ENCODE measurements around the gene TGM4.

Gene TGM4

DNA sequence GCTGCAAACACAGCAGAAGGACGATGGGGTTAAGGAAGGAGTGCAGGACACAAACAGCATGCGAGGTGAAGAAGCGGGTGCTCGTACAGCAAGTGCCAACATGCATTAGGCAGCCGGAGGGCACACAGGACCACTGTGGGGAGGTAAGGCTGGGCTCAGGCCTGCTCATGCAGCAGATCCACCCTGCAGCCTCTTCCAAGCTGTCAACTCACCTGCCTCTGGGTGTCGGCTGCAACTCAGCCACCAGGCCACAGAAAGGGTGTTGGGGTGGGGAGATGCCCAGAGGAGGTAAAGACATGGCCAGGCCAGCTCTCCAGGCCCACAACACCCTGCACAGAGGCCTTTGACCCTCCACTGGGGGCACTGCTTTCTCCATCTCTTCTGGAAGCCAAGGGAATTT, 44.2 kb downstream of the TGM4 start:
- TF ChIP-seq TAF1 (IDR thresholded peaks at IDR 0.05; ENCODE audit: borderline replicate concordance, low read depth, low read length), result no peak
- no peak for TF ChIP-seq POLR2AphosphoS5 (IDR thresholded peaks at IDR 0.05; ENCODE audit: low read depth, low read length)
- TF ChIP-seq POLR2A (IDR thresholded peaks at IDR 0.05; ENCODE audit: low read depth, low read length), result no peak
- DNase-seq (ENCODE audit: insufficient read length), result no peak
- FAIRE-seq, result no peak

DNA sequence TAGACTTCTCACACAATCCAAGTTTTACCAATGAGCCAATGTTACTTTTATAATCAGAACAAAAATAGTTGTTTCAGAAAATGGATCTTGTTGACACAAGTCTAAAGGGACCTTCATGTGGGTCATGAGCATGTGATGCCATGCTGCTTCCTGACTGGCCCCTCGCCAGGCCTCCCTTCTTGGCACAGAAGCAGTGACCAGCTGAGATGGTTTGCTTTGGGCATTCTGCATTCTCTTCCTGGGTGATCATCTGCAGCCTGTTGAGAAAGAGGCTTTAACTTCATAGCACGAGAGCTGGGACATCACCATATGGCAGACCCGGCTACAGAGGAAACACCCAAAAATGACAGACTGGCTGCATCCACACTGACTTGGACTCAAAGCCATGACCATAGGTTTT, 45.7 kb downstream of the TGM4 start:
- FAIRE-seq (no peak), DNase-seq (ENCODE audit: insufficient read length) (no peak)
- TF ChIP-seq TAF1 (IDR thresholded peaks at IDR 0.05; ENCODE audit: borderline replicate concordance, low read depth, low read length) (no peak), POLR2AphosphoS5 (IDR thresholded peaks at IDR 0.05; ENCODE audit: low read depth, low read length) (no peak), POLR2A (IDR thresholded peaks at IDR 0.05; ENCODE audit: low read depth, low read length) (no peak)

DNA sequence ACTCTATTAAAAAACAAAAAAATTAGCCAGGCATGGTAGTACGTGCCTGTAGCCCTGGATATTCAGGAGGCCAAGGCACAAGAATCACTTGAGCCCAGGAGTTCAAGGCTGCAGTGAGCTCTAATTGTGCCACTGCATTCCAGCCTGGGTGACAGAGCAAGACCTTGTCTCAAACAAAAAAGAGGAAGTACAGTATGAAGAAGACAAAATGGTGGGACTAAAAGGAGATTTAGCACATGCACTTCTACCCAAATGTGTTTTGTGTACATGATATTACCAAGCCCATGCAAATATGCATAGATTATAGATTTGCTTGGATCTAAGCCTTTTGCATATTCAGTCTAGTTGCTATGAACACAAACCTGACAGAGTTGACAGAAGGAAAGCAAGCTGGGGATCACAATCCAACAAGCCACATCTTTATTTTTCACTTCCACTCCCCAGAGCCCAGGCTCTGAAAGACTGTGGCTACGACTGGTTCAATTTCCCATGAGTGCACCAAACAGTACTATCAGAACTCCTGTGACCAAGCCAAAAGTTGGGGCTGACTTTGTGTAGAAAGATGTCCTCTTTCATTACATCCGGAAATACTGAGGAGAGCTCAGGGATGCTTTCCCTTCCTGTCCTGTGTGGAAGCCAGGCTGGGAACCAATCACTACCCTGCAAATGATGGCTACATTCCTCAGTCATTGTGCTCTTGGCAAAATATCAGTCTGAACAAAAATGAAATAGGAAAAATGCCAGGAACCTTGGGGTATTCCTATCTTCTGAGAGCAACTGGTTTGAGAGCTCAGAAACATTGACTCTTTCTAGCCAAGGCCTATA, 49.4 kb downstream of the TGM4 start:
- no peak for DNase-seq (ENCODE audit: insufficient read length)
- no peak for TF ChIP-seq POLR2A (IDR thresholded peaks at IDR 0.05; ENCODE audit: low read depth, low read length)
- no peak for TF ChIP-seq POLR2AphosphoS5 (IDR thresholded peaks at IDR 0.05; ENCODE audit: low read depth, low read length)
- TF ChIP-seq TAF1 (IDR thresholded peaks at IDR 0.05; ENCODE audit: borderline replicate concordance, low read depth, low read length), result no peak
- no peak for FAIRE-seq

DNA sequence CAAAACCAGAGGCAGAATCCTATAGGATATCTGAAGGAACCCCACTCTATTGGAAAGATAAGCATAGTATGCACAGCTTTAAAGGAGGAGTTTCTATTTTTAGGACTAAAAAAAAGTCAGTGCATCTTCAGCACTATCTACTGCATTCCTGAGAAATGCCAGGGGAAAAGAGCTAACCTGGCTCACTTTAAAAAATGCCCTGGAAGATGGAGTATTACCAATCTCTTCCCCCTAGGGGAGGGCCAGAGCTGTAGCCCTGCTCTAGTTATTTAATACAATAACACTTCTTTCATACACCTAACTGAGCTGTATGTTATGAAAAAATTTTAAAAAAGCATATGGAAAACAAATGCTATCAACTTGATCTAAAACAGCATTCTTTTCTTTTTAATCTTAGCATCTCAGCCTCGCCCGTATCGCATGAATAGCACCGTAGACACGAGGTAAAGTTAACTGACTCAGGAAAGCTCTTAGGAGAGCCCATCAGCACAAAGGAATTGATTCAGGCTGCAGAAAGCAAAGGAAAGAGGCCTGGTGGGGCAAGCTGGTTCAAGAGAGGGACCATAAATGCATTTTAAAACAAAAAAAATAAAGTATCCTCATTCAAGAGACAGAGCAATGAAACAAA, 50.2 kb downstream of the TGM4 start:
- no peak for TF ChIP-seq POLR2AphosphoS5 (IDR thresholded peaks at IDR 0.05; ENCODE audit: low read depth, low read length)
- TF ChIP-seq POLR2A (IDR thresholded peaks at IDR 0.05; ENCODE audit: low read depth, low read length), result no peak
- TF ChIP-seq TAF1 (IDR thresholded peaks at IDR 0.05; ENCODE audit: borderline replicate concordance, low read depth, low read length), result no peak
- DNase-seq (ENCODE audit: insufficient read length) (no peak), FAIRE-seq (no peak)

DNA sequence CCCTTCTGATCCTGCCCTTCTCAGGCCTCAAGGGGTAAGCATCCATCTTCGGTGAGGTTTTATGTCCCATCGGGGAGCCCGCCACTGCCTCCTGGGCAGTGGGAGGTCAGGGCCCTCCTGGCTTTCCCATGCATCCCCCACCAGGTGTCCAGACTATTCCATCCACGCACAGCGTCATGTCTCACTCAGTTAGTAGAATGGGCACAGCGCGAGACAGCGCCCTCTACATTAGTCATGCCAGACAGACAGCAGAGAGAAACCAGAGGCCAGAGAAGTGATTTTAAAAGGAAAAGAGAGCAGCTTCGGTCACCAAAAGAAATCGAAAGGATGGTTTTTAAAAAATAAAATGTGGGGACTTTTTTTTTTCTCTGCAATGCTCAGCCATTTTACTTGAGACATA, 51.8 kb downstream of the TGM4 start:
- TF ChIP-seq POLR2A (IDR thresholded peaks at IDR 0.05; ENCODE audit: low read depth, low read length), result no peak
- no peak for TF ChIP-seq TAF1 (IDR thresholded peaks at IDR 0.05; ENCODE audit: borderline replicate concordance, low read depth, low read length)
- TF ChIP-seq POLR2AphosphoS5 (IDR thresholded peaks at IDR 0.05; ENCODE audit: low read depth, low read length), result no peak
- FAIRE-seq (no peak), DNase-seq (ENCODE audit: insufficient read length) (no peak)

DNA sequence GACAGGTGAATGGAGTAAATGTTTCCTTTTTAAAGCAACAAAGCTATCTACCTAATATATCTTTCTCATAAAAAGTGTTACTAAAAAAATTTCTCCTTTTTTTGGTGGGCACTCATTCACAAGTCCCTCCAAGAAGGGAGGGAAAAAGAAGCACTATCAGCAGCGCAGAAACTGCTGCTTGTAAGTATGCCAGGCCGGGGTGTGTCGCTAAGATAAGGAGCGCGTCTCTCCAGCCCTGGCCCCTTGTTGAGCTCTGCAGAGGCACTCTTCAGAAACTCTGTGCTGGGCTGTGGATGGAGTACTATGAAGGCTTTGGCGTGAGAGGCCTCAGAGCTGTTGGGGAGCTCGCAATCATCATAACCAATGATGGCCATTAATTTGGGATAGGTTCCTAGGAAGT, 52.5 kb downstream of the TGM4 start:
- no peak for FAIRE-seq

DNA sequence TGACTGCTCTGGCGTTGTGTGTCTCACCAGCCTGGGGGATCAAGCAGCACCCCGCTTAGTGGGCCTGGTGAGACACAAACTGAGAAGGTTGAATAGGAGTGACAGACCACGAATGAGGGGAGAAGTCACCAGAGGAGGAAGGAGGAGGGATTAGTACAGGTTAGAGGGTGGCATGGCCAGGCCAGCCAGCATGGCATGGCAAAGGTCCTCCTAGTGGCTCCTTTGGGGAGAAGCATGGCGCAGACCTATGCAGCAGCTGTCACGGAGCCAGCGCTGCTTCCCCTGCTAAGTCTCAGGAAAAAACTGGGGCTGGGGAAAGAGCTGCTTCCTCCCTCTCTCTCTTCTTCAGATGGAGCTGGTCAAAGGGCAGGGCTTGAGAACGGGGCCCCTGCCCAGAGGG, 53.0 kb downstream of the TGM4 start:
- no peak for FAIRE-seq
- TF ChIP-seq POLR2AphosphoS5 (IDR thresholded peaks at IDR 0.05; ENCODE audit: low read depth, low read length), result no peak
- no peak for TF ChIP-seq TAF1 (IDR thresholded peaks at IDR 0.05; ENCODE audit: borderline replicate concordance, low read depth, low read length)
- no peak for TF ChIP-seq POLR2A (IDR thresholded peaks at IDR 0.05; ENCODE audit: low read depth, low read length)

More for the DNA sequence above, 52.5 kb downstream of the TGM4 start:
- DNase-seq (ENCODE audit: insufficient read length), result no peak
- TF ChIP-seq POLR2AphosphoS5 (IDR thresholded peaks at IDR 0.05; ENCODE audit: low read depth, low read length) (no peak), POLR2A (IDR thresholded peaks at IDR 0.05; ENCODE audit: low read depth, low read length) (no peak)

DNA sequence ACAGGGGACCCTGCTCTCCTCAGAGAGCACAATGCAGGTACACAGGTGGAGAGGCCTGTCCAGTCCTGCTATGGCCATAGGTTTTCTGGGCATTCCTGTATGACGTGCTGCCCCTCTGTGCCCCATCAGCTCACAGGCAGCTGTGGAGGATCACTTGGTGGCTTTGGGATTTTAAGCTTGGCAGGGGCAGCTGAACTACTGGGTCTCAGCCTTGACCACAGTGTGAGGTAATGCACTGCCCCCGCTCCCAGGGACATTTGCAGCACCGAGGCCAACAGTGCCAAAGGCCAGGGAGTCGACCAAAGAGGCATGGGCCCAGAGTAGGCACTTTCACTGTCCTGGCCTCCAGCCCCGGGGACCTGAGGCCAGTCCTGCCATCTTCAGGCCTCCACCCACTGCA, 55.4 kb downstream of the TGM4 start:
- FAIRE-seq (no peak), DNase-seq (ENCODE audit: insufficient read length) (no peak)
- no peak for TF ChIP-seq TAF1 (IDR thresholded peaks at IDR 0.05; ENCODE audit: borderline replicate concordance, low read depth, low read length)
- no peak for TF ChIP-seq POLR2AphosphoS5 (IDR thresholded peaks at IDR 0.05; ENCODE audit: low read depth, low read length)
- no peak for TF ChIP-seq POLR2A (IDR thresholded peaks at IDR 0.05; ENCODE audit: low read depth, low read length)

More for the DNA sequence above, 53.0 kb downstream of the TGM4 start:
- DNase-seq (ENCODE audit: insufficient read length), result no peak

DNA sequence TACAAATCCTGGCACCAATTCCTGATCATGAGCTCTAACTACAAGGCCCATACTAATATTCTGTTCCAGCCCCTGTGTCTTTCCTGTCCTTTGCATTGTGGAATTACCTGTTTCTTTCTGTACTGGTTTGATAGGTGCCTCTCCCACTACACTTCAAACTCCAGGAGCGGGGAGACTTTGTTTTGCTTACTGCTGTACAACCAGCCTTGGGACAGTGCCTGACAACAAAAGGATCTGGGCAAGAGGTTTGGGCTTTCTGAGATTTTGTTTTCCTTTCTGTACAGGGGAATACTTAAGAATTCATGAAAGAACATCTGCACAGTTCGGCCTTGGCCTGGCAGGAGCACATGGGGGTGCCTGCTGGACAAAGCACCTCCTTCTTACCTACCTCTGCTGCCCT, 56.5 kb downstream of the TGM4 start:
- DNase-seq (ENCODE audit: insufficient read length), result no peak
- no peak for TF ChIP-seq POLR2A (IDR thresholded peaks at IDR 0.05; ENCODE audit: low read depth, low read length)
- FAIRE-seq, result no peak

DNA sequence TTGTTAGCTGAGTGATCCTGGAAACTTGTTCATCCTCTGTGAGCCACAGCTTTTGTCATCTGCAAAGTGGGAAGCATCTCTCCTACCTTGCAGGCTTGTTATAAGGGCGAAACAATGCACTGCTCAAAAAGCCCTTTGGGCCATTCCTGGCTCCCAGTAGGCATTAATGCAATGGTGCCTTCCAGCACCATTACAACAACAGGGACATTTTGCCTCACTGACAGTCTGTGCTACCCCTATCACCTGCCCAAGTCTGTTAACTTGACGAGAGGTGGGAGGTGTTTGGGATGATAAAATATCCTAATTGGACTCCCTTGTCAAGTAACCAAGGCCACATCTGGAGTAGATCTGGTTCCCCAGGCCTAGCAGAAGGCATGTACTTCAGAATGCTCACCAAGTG, 57.4 kb downstream of the TGM4 start:
- no peak for FAIRE-seq
- TF ChIP-seq TAF1 (IDR thresholded peaks at IDR 0.05; ENCODE audit: borderline replicate concordance, low read depth, low read length), result no peak
- no peak for TF ChIP-seq POLR2A (IDR thresholded peaks at IDR 0.05; ENCODE audit: low read depth, low read length)
- no peak for TF ChIP-seq POLR2AphosphoS5 (IDR thresholded peaks at IDR 0.05; ENCODE audit: low read depth, low read length)
- DNase-seq (ENCODE audit: insufficient read length), result no peak

DNA sequence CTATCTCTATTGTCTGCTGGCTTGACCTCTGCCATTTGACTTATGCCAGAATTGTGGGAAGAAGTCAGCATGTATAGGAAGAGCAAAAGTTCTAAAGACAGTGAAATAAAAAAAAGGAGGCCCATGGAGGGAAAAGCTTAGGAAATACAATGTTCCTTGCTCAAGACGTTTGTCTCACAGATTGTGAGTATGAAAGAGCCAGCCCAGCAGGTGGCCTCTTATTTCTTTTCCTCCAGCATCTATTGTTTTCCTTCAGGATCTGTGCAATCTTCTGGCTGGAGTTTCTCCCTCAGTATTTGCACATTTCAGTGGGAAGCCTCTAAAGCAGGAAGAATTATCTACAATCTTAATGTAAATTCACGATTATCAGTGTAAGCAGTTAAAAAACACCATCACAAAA, 57.9 kb downstream of the TGM4 start:
- DNase-seq (ENCODE audit: insufficient read length), result no peak
- no peak for TF ChIP-seq TAF1 (IDR thresholded peaks at IDR 0.05; ENCODE audit: borderline replicate concordance, low read depth, low read length)
- no peak for TF ChIP-seq POLR2A (IDR thresholded peaks at IDR 0.05; ENCODE audit: low read depth, low read length)
- TF ChIP-seq POLR2AphosphoS5 (IDR thresholded peaks at IDR 0.05; ENCODE audit: low read depth, low read length), result no peak
- FAIRE-seq, result no peak

Data from GM12892 (cell line).